Astrocyte of the cerebellum (primary cell): ENCODE results near the gene YRDC.
A peak's percentile ranks its signal among the peaks of the same experiment; 100 is the strongest.

Experiments
- DNase-seq: peaks from one replicate; pipeline ENCODE4 v3.0.0-alpha.2; 2011; ENCODE audit warnings: low read depth
- H3K4me3 ChIP-seq: 2 replicates; pipeline ENCODE4 v1.5.1; 2011; ENCODE audit warnings: mild to moderate bottlenecking, low read depth, low read length, moderate library complexity
- CTCF ChIP-seq: IDR thresholded peaks from 2 replicates; pipeline ENCODE4 v1.5.1; 2012; ENCODE audit warnings: low read length, low read depth, moderate library complexity, mild to moderate bottlenecking; ENCODE audit errors: missing control alignments
- in situ Hi-C: cut with HindIII; loops from 2 replicates; pipeline ENCODE4 v1.10.0; 2017; ENCODE audit warnings: low sequenced_read_pairs

Gene YRDC

DNA sequence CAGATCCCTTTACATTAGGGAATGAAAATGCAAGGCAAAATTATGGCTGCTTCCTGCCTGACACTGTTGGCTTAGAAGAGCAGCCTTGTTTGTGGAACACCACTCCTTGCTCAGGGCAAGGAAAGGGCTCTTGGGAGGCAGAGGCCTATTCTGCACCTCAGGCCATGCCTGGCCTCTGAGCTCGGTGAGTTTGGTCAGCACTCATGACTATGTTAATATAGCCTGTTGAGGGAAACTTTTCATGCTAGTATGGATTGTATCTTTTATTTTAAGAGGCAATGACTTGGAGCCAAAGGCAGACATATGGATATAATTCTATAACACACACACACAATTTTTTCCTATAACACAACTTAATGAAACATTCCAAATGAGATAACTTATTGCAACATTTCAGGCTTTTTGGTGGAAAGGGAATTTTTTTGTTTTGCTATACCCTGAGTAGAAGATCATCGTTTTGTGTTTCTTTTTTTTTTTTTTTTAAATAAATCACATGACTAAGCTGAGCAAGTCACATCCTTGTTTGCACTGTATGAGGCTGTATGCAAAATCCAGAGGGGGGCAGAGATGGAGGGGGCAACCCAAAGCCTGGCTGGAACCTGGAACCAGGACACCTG, 5.6 kb upstream of the YRDC start:
- H3K4me3 ChIP-seq: no peak overlapping the region
- no peak for TF ChIP-seq CTCF
- DNase-seq: no peak
- in situ Hi-C loops: loop anchor here (5.0 kb wide), 1 partner anchor 34 kb away; no protein-coding TSS in a partner anchor

DNA sequence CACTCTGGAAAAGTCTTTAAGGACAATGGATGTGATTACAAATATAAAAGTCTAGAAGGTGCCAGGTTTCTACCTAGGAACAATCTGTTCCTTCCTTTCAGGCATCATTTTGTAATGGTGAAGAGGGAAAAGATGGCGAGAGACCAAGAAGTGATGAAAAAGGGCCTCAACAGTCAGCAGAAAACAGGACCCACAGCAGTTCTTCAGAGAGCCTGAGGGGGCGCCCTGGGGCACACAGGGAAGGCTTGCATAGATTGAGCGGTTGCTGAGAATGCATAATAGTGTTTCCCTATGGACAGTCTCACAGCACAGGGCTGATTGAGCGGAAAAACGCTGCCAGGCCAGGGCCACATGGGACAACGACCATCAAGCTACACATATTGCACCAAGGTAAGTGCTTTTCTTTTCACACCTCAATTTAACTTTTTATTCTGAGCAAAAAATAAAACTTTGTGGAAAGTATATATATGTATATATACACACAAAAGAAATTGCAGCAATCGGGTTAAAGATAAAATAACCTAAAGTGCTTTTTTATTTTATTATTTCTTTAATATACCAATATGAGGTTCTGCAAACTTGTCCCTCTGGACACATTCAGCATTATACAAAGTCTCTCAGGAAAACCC, 3.1 kb upstream of the YRDC start:
- DNase-seq: peak; percentile 57
- in situ Hi-C loops: loop anchor here (5.0 kb wide), 1 partner anchor 36 kb away; no protein-coding TSS in a partner anchor
- no peak overlapping the region for H3K4me3 ChIP-seq
- TF ChIP-seq CTCF: peak; percentile 93

DNA sequence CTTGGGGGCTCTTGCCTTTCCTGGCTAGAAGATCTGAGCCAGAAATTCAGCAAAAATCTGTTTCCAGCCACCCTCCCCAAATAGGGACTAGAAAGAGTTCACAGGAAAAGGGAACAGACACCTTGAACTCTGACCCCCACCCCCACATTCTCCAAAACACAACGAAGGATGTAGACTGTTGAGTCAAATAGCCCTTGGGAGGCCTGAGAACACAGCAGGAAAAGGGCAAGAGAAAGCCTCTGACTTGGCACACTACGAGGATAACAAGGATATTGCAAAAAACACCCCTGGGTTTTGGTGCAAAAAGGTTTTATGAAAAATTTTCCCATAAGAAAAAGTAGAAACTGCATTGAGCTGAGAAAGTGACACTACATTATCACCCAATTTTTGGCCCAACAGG, 1.9 kb upstream of the YRDC start:
- in situ Hi-C loops: loop anchor here (5.0 kb wide), 1 partner anchor 37 kb away; no protein-coding TSS in a partner anchor
- DNase-seq: no peak
- H3K4me3 ChIP-seq: no peak overlapping the region
- no peak for TF ChIP-seq CTCF

DNA sequence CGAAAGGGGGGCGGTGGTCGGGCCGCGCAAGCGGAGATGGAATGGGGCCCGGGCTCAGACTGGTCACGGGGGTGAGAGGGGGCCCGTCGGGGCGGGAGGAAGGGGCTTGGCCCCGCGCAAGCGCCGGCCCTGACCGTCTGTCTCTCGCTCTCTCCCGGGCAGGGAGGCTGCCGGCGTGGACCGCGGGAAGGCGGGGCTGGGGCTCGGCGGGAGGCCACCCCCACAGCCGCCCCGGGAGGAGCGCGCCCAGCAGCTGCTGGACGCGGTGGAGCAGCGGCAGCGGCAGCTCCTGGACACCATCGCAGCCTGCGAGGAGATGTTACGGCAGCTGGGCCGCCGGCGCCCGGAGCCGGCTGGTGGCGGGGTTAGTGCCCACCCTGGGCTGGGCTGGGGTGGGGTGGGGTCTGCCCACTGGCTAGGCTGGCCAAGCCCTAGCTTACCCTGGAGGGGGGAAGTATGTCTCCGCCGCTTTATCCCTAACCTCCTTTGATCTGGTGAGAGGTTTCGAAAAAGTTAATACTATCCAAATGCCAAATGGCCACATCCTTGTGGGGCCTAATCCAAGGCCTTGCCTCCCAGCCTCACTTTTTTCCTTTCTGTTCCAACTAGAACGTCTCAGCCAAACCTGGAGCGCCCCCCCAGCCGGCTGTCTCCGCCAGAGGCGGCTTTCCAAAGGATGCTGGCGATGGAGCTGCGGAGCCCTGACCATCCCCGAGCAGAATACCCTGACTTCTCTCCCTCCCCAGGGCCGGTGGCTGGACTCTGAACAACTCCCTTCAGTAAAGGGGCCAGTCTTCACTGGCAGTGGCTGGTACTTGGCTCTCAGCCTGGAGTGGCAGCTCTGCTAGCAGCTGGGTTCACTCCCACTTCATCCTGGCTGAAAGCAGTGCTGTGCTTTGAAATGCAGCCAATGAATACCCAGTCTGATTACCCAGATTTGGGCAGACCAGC, 636 bp upstream of the YRDC start:
- DNase-seq: peak; percentile 42
- in situ Hi-C loops: no loop called here
- peak overlapping the region; percentile 89 for H3K4me3 ChIP-seq
- no peak for TF ChIP-seq CTCF

- in situ Hi-C loops: no loop called here
- no peak for TF ChIP-seq CTCF
- DNase-seq: no peak
Observed at GRCh38 chr1:37807220-37807554, 821 bp downstream of the YRDC start.

GRCh38 chr1:37802439-37802838, 5.6 kb downstream of the YRDC start:
- TF ChIP-seq CTCF: no peak
- no peak for DNase-seq
- in situ Hi-C loops: no loop called here

More at GRCh38 chr1:37807220-37807554, 821 bp downstream of the YRDC start:
- H3K4me3 ChIP-seq: peak overlapping the region; percentile 89

More at GRCh38 chr1:37802439-37802838, 5.6 kb downstream of the YRDC start:
- H3K4me3 ChIP-seq: no peak overlapping the region
